Measurements from ENCODE around the gene CYBB.

- TF ChIP-seq POLR2AphosphoS5 (IDR thresholded peaks at IDR 0.05; ENCODE audit: low read depth, low read length): no peak
- TF ChIP-seq TAF1 (IDR thresholded peaks at IDR 0.05; ENCODE audit: borderline replicate concordance, low read depth, low read length): no peak
Measured at GRCh38 chrX:37815366-37815765, 35.5 kb downstream of the CYBB start.
